Neuronal stem cell (in vitro differentiated cells): ENCODE measurements around the gene ZNF124.

Source experiments
- DNase-seq: peaks from one replicate; pipeline ENCODE4 v3.0.0-alpha.2; 2013; ENCODE audit warnings: low spot score
- H2AFZ ChIP-seq: one replicate; pipeline ENCODE4 v1.6.1; 2013; ENCODE audit warnings: mild to moderate bottlenecking, low read length, inconsistent platforms
- H2AK5ac ChIP-seq: 2 replicates; pipeline ENCODE4 v1.6.1; 2013; ENCODE audit warnings: low read depth, mild to moderate bottlenecking, inconsistent platforms, low read length, moderate library complexity, mixed read lengths
- H2BK120ac ChIP-seq: 2 replicates; pipeline ENCODE4 v1.6.1; 2013; ENCODE audit warnings: low read depth, mild to moderate bottlenecking, inconsistent platforms, low read length, moderate library complexity, mixed read lengths
- H2BK12ac ChIP-seq: one replicate; pipeline ENCODE4 v1.6.1; 2013; ENCODE audit warnings: low read length, inconsistent platforms
- H2BK15ac ChIP-seq: 2 replicates; pipeline ENCODE4 v1.6.1; 2013; ENCODE audit warnings: mild to moderate bottlenecking, low read length, inconsistent platforms, mixed read lengths
- H2BK5ac ChIP-seq: one replicate; pipeline ENCODE4 v1.6.1; 2013; ENCODE audit warnings: inconsistent platforms, mild to moderate bottlenecking, low read length, moderate library complexity
- H3K14ac ChIP-seq: one replicate; pipeline ENCODE4 v1.6.1; 2013; ENCODE audit warnings: low read length, inconsistent platforms
- H3K18ac ChIP-seq: 2 replicates; pipeline ENCODE4 v1.6.1; 2013; ENCODE audit warnings: low read length, inconsistent platforms
- H3K23ac ChIP-seq: 2 replicates; pipeline ENCODE4 v1.6.1; 2013; ENCODE audit warnings: low read depth, mild to moderate bottlenecking, mixed read lengths, low read length, inconsistent platforms; ENCODE audit not compliant: poor library complexity
- H3K27ac ChIP-seq: replicated peaks from 3 replicates; pipeline ENCODE4 v1.5.1; 2013; ENCODE audit warnings: low read length, inconsistent platforms
- H3K27me3 ChIP-seq, 3 experiments: 2 replicates each; pipeline ENCODE4 v1.6.1; 2013; ENCODE audit warnings: low read length in 3 of 3, mild to moderate bottlenecking in 2 of 3, inconsistent platforms in 1 of 3, low read depth in 1 of 3, mixed read lengths in 1 of 3, moderate library complexity in 1 of 3; ENCODE audit not compliant: control insufficient read depth in 3 of 3, insufficient read depth in 3 of 3
- H3K36me3 ChIP-seq, 2 donors: replicated peaks in 1 of 2; 2 replicates each; pipeline ENCODE4 v1.6.1; 2013; ENCODE audit warnings: low read length in 2 of 2; ENCODE audit not compliant: control insufficient read depth in 2 of 2, insufficient read depth in 2 of 2
- H3K4ac ChIP-seq: 2 replicates; pipeline ENCODE4 v1.6.1; 2013; ENCODE audit warnings: inconsistent platforms, mild to moderate bottlenecking, low read length, moderate library complexity
- H3K4me1 ChIP-seq, 2 donors: 1 replicate in 1 of 2; 2 replicates in 1 of 2; pipeline ENCODE4 v1.6.1; 2013; ENCODE audit warnings: low read length in 2 of 2, low read depth in 1 of 2; ENCODE audit not compliant: control insufficient read depth in 2 of 2, insufficient read depth in 1 of 2
- H3K4me2 ChIP-seq: one replicate; pipeline ENCODE4 v1.6.1; 2013; ENCODE audit warnings: mild to moderate bottlenecking, low read length, inconsistent platforms; ENCODE audit not compliant: insufficient read depth, poor library complexity, severe bottlenecking
- H3K4me3 ChIP-seq, 2 donors: 2 replicates each; pipeline ENCODE4 v1.5.1; 2013; ENCODE audit warnings: low read length in 2 of 2, mild to moderate bottlenecking in 2 of 2, inconsistent platforms in 1 of 2, moderate library complexity in 1 of 2
- H3K79me1 ChIP-seq: one replicate; pipeline ENCODE4 v1.6.1; 2013; ENCODE audit warnings: low read depth, mild to moderate bottlenecking, inconsistent platforms, low read length, moderate library complexity
- H3K9ac ChIP-seq: one replicate; pipeline ENCODE4 v1.6.1; 2013; ENCODE audit warnings: mild to moderate bottlenecking, low read depth, low read length, inconsistent platforms; ENCODE audit not compliant: poor library complexity
- H3K9me3 ChIP-seq, 2 donors: replicated peaks in 1 of 2; 2 replicates each; pipeline versions ENCODE3 to v1.6.1; 2013; ENCODE audit warnings: low read length in 2 of 2, mild to moderate bottlenecking in 2 of 2, inconsistent platforms in 1 of 2, low read depth in 1 of 2, mixed read lengths in 1 of 2, moderate library complexity in 1 of 2; ENCODE audit not compliant: control insufficient read depth in 2 of 2, insufficient read depth in 1 of 2
- H4K8ac ChIP-seq: one replicate; pipeline ENCODE4 v1.6.1; 2013; ENCODE audit warnings: low read depth, mild to moderate bottlenecking, inconsistent platforms, low read length, moderate library complexity
- H4K91ac ChIP-seq: one replicate; pipeline ENCODE4 v1.6.1; 2013; ENCODE audit warnings: low read length, low read depth, mild to moderate bottlenecking, inconsistent platforms; ENCODE audit not compliant: poor library complexity
- WGBS, 2 donors: extraction: QIAGEN DNeasy Blood & Tissue Kit; methylation state at CpG; one replicate each; pipeline ENCODE4 v1.1.7; 2013; ENCODE audit warnings: missing lambda C conversion rate in 2 of 2, mixed read lengths in 1 of 2; ENCODE audit not compliant: insufficient read length in 2 of 2, insufficient replicate concordance in 1 of 2; ENCODE audit errors: extremely low coverage in 2 of 2; 5-methylcytosine and 5-hydroxymethylcytosine counted together

ZNF124 gene

GRCh38 chr1:247115545-247115944 lies 56.3 kb downstream of the ZNF124 start:
- H2BK120ac ChIP-seq: no peak overlapping the region
- no peak overlapping the region for H2AFZ ChIP-seq
- H2BK15ac ChIP-seq: no peak overlapping the region
- DNase-seq: no peak
- peaks cover 3% of the 10 kb centered on the region for H3K79me1 ChIP-seq
- H3K36me3 ChIP-seq: no peaks in the 10 kb centered on the region
- H3K4ac ChIP-seq: peak overlapping the region; percentile 66
- H3K27ac ChIP-seq: no peak overlapping the region
- H2BK5ac ChIP-seq: no peak overlapping the region
- H3K9me3 ChIP-seq: peaks cover 0 to 2% of the 10 kb centered on the region in 2 donors
- H3K9ac ChIP-seq: no peak overlapping the region
- no CpG with 5 or more reads among the region's 12 CpGs for WGBS, 2 donors
- no peak overlapping the region for H3K4me3 ChIP-seq
- H3K23ac ChIP-seq: no peak overlapping the region
- H2BK12ac ChIP-seq: no peak overlapping the region
- H2AK5ac ChIP-seq: no peak overlapping the region
- no peak overlapping the region for H3K4me2 ChIP-seq
- H4K8ac ChIP-seq: no peak overlapping the region
- no peak overlapping the region for H4K91ac ChIP-seq
- peak overlapping the region; percentile 21 for H3K14ac ChIP-seq
- peaks cover 0 to 10% (median 2%) of the 10 kb centered on the region in 3 experiments for H3K27me3 ChIP-seq
- no peak overlapping the region for H3K18ac ChIP-seq
- peaks cover 0 to 6% of the 10 kb centered on the region in 2 donors for H3K4me1 ChIP-seq

DNA sequence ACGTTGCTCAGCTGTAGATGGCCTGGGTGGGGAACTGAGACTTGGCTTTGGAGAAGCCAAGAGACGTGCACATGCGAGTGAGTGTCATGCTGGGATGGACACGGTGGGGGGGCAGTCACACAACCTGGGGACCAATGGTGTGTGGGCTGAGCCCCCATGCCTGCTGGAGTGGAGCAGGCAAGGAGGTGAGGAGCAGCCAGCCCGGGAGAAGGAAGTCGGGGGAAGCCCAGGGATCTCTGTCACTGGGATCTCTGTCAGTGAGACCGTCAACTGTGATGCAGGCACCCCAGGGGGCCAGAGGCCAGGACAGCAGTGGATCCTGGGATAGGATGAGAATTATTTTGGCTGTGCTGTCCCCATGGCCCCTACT lies 56.7 kb downstream of the ZNF124 start:
- Histone ChIP-seq H3K9ac (peak overlapping the region; percentile 44), H3K14ac (no peak overlapping the region), H4K91ac (no peak overlapping the region), H3K36me3 (no peaks in the 10 kb centered on the region), H3K27me3 (peaks cover 0 to 10% (median 2%) of the 10 kb centered on the region in 3 experiments), H3K23ac (peak overlapping the region; percentile 65), H2BK120ac (no peak overlapping the region), H3K79me1 (peaks cover 2% of the 10 kb centered on the region), H2AFZ (no peak overlapping the region), H3K4me2 (no peak overlapping the region), H2BK12ac (no peak overlapping the region), H3K9me3 (peaks cover 0 to 2% of the 10 kb centered on the region in 2 donors), H3K4ac (peak overlapping the region; percentile 66), H3K4me1 (peaks cover 0 to 7% of the 10 kb centered on the region in 2 donors), H4K8ac (no peak overlapping the region), H2AK5ac (peak overlapping the region; percentile 46), H2BK15ac (peak overlapping the region; percentile 37), H2BK5ac (no peak overlapping the region), H3K4me3 (no peak overlapping the region), H3K18ac (no peak overlapping the region), H3K27ac (no peak overlapping the region)
- WGBS, 2 donors: no CpG with 5 or more reads among the region's 7 CpGs
- DNase-seq: no peak

GRCh38 chr1:247114351-247115140 lies 57.3 kb downstream of the ZNF124 start:
- Histone ChIP-seq H3K23ac (peak overlapping the region; percentile 65), H3K36me3 (no peaks in the 10 kb centered on the region), H3K9me3 (no peaks in the 10 kb centered on the region), H4K91ac (no peak overlapping the region), H3K4me2 (no peak overlapping the region), H2AK5ac (peak overlapping the region; percentile 46), H2AFZ (no peak overlapping the region), H3K18ac (peak overlapping the region; percentile 38), H3K79me1 (peaks cover 2% of the 10 kb centered on the region), H4K8ac (no peak overlapping the region), H3K9ac (no peak overlapping the region), H2BK15ac (peak overlapping the region; percentile 37), H3K27me3 (peaks cover 0 to 10% (median 2%) of the 10 kb centered on the region in 3 experiments), H2BK12ac (no peak overlapping the region), H3K27ac (no peak overlapping the region), H3K4me1 (peaks cover 0 to 7% of the 10 kb centered on the region in 2 donors), H2BK5ac (no peak overlapping the region), H3K4ac (peak overlapping the region; percentile 23), H2BK120ac (no peak overlapping the region), H3K4me3 (no peak overlapping the region), H3K14ac (no peak overlapping the region)
- no CpG with 5 or more reads among the region's 13 CpGs for WGBS, 2 donors
- no peak for DNase-seq

- no peaks in the 10 kb centered on the region for H3K9me3 ChIP-seq
- H2BK15ac ChIP-seq: no peak overlapping the region
- no peaks in the 10 kb centered on the region for H3K36me3 ChIP-seq
- H4K8ac ChIP-seq: no peak overlapping the region
- H2AK5ac ChIP-seq: no peak overlapping the region
- no peak overlapping the region for H3K14ac ChIP-seq
- H4K91ac ChIP-seq: no peak overlapping the region
- no peak overlapping the region for H3K4me3 ChIP-seq
- H3K79me1 ChIP-seq: peaks cover 2% of the 10 kb centered on the region
- H3K18ac ChIP-seq: no peak overlapping the region
- no peak for DNase-seq
- no peak overlapping the region for H3K4me2 ChIP-seq
- H3K23ac ChIP-seq: no peak overlapping the region
- no peak overlapping the region for H2BK12ac ChIP-seq
- peaks cover 0 to 7% of the 10 kb centered on the region in 2 donors for H3K4me1 ChIP-seq
- no CpG with 5 or more reads among the region's 5 CpGs for WGBS, 2 donors
- no peak overlapping the region for H3K27ac ChIP-seq
- no peak overlapping the region for H2BK5ac ChIP-seq
- peaks cover 0 to 10% (median 2%) of the 10 kb centered on the region in 3 experiments for H3K27me3 ChIP-seq
- no peak overlapping the region for H3K9ac ChIP-seq
- H3K4ac ChIP-seq: no peak overlapping the region
- H2BK120ac ChIP-seq: no peak overlapping the region
- no peak overlapping the region for H2AFZ ChIP-seq
Observed at GRCh38 chr1:247113733-247114271, 58.0 kb downstream of the ZNF124 start.
